ENCODE results near the gene GCNA. TPM values are rescaled to one million over a fixed set of nuclear protein-coding genes. Genes with fewer than 3 reads are reported as not detected.

The GCNA gene
- 0.96 TPM for total RNA-seq

- H3K4me3 ChIP-seq, result no peak within 1 kb of the TSS
- intact Hi-C loops (cut with DNase I), result no loop called here
Observed at GRCh38 chrX:71578253-71579135, at the start of gene GCNA. GCNA (plus strand) TSS chrX:71578437; CDS start chrX:71580822, 2,385 bp downstream.

GRCh38 chrX:71532078-71532752, 46.0 kb upstream of the GCNA start:
- Histone ChIP-seq H3K9me3 (no peaks in the 10 kb centered on the region), H3K27me3 (no peaks in the 10 kb centered on the region), H3K4me3 (peak overlapping the region; percentile 52 to 72), H3K27ac (peak overlapping the region; percentile 85 to 86), H3K4me1 (no peaks in the 10 kb centered on the region), H3K36me3 (no peaks in the 10 kb centered on the region)
- DNase-seq (ENCODE audit: low spot score in 2 of 2), result no peak
- intact Hi-C loops (cut with DNase I), result loop anchor here (1.0 to 10.0 kb wide), 4 partner anchors 11 to 250 kb away; partner anchors contain the start of genes NONO and TAF1
- TF ChIP-seq, protein P1, sequence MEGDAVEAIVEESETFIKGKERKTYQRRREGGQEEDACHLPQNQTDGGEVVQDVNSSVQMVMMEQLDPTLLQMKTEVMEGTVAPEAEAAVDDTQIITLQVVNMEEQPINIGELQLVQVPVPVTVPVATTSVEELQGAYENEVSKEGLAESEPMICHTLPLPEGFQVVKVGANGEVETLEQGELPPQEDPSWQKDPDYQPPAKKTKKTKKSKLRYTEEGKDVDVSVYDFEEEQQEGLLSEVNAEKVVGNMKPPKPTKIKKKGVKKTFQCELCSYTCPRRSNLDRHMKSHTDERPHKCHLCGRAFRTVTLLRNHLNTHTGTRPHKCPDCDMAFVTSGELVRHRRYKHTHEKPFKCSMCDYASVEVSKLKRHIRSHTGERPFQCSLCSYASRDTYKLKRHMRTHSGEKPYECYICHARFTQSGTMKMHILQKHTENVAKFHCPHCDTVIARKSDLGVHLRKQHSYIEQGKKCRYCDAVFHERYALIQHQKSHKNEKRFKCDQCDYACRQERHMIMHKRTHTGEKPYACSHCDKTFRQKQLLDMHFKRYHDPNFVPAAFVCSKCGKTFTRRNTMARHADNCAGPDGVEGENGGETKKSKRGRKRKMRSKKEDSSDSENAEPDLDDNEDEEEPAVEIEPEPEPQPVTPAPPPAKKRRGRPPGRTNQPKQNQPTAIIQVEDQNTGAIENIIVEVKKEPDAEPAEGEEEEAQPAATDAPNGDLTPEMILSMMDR (IDR thresholded peaks at IDR 0.05), result no peak

More at GRCh38 chrX:71578253-71579135, at the start of gene GCNA:
- Histone ChIP-seq H3K27ac (no peak within 1 kb of the TSS), H3K4me1 (no peaks in the 10 kb centered on the region), H3K36me3 (peaks cover 11 to 23% of the 10 kb centered on the region in 2 donors), H3K9me3 (no peaks in the 10 kb centered on the region), H3K27me3 (no peaks in the 10 kb centered on the region)
- DNase-seq (ENCODE audit: low spot score in 2 of 2), result no peak
- TF ChIP-seq, protein P1 (IDR thresholded peaks at IDR 0.05), result no peak

GRCh38 chrX:71532753-71533425, 45.3 kb upstream of the GCNA start, which contains the start of gene OGT:
OGT (plus strand) TSS chrX:71533104; CDS start chrX:71533300, 196 bp downstream.
- Histone ChIP-seq H3K27ac (peak within 1 kb of the TSS; percentile 86 to 90), H3K4me3 (peak within 1 kb of the TSS; percentile 52 to 72), H3K27me3 (no peaks in the 10 kb centered on the region), H3K36me3 (no peaks in the 10 kb centered on the region), H3K9me3 (no peaks in the 10 kb centered on the region), H3K4me1 (no peaks in the 10 kb centered on the region)
- TF ChIP-seq, protein P1 (IDR thresholded peaks at IDR 0.05), result no peak
- DNase-seq (ENCODE audit: low spot score in 2 of 2), result peak; percentile 77 to 97
- intact Hi-C loops (cut with DNase I), result loop anchor here (1.0 to 10.0 kb wide), 4 partner anchors 10 to 251 kb away; partner anchors contain the start of genes NONO and TAF1

GRCh38 chrX:71533516-71533850, 44.8 kb upstream of the GCNA start:
- H3K27ac ChIP-seq, result peak overlapping the region; percentile 86 to 90
- no peaks in the 10 kb centered on the region for H3K36me3 ChIP-seq
- no peak for DNase-seq (ENCODE audit: low spot score in 2 of 2)
- TF ChIP-seq, protein P1 (IDR thresholded peaks at IDR 0.05), result no peak
- H3K9me3 ChIP-seq, result no peaks in the 10 kb centered on the region
- H3K4me1 ChIP-seq, result no peaks in the 10 kb centered on the region
- H3K4me3 ChIP-seq, result peak overlapping the region; percentile 52 to 72
- intact Hi-C loops (cut with DNase I), result loop anchor here (5.0 to 10.0 kb wide), 3 partner anchors 41 to 251 kb away; partner anchors contain the start of genes NONO and TAF1
- no peaks in the 10 kb centered on the region for H3K27me3 ChIP-seq
